Loucy (cell line): ENCODE data around the gene ZG16.
"Not testable (repeated sequence)": the region's sequence is repeated elsewhere in the genome, so short reads cannot be mapped to it uniquely, and the experiment has no call there.

Experiments used
- H2AFZ ChIP-seq: fragments of 200-600 bp; sonication (generic); 2 replicates; pipeline ENCODE4 v1.6.0; 2016; ENCODE audit warnings: antibody characterized with exemption, mild to moderate bottlenecking, low read length, moderate library complexity
- H3F3A ChIP-seq: fragments of 200-600 bp; 2 replicates; pipeline ENCODE4 v1.6.0; 2016; ENCODE audit warnings: antibody characterized with exemption, low read depth, mild to moderate bottlenecking
- H3K27me3 ChIP-seq: fragments of 200-600 bp; sonication (generic); 2 replicates; pipeline ENCODE4 v1.6.1; 2014; ENCODE audit warnings: low read length, mild to moderate bottlenecking; ENCODE audit not compliant: insufficient read depth, poor library complexity, severe bottlenecking
- H3K36me3 ChIP-seq: fragments of 200-600 bp; sonication (generic); 2 replicates; pipeline ENCODE4 v1.6.1; 2016; ENCODE audit warnings: low read length; ENCODE audit not compliant: insufficient read depth
- H3K4me1 ChIP-seq: fragments of 200-600 bp; sonication (generic); 2 replicates; pipeline ENCODE4 v1.5.1; 2014; ENCODE audit warnings: low read length, mild to moderate bottlenecking; ENCODE audit not compliant: insufficient read depth, poor library complexity, severe bottlenecking
- H3K4me2 ChIP-seq: fragments of 200-600 bp; sonication (generic); 2 replicates; pipeline ENCODE4 v1.6.0; 2014; ENCODE audit warnings: antibody characterized with exemption, low read length, low read depth, mild to moderate bottlenecking; ENCODE audit not compliant: poor library complexity, severe bottlenecking
- H3K4me3 ChIP-seq: fragments of 200-600 bp; sonication (generic); 2 replicates; pipeline ENCODE4 v1.5.1; 2014; ENCODE audit warnings: low read length, mild to moderate bottlenecking, mixed read lengths; ENCODE audit not compliant: poor library complexity, severe bottlenecking
- H3K79me2 ChIP-seq: fragments of 200-600 bp; sonication (generic); 2 replicates; pipeline ENCODE4 v1.6.1; 2014; ENCODE audit warnings: low read length; ENCODE audit not compliant: insufficient read depth
- H3K9ac ChIP-seq: fragments of 200-600 bp; sonication (generic); 2 replicates; pipeline ENCODE4 v1.6.0; 2014; ENCODE audit warnings: mild to moderate bottlenecking, low read depth, low read length, moderate library complexity; ENCODE audit not compliant: poor library complexity, severe bottlenecking
- H3K9me2 ChIP-seq: fragments of 200-600 bp; sonication (generic); replicated peaks from 2 replicates; pipeline ENCODE4 v1.6.1; 2016; ENCODE audit warnings: low read depth, low read length, mixed read lengths
- H3K9me3 ChIP-seq: fragments of 200-600 bp; sonication (generic); 2 replicates; pipeline ENCODE4 v1.6.1; 2014; ENCODE audit warnings: mild to moderate bottlenecking, antibody characterized with exemption, low read length, low read depth; ENCODE audit not compliant: insufficient read depth
- H4K20me1 ChIP-seq: fragments of 200-600 bp; sonication (generic); 2 replicates; pipeline ENCODE4 v1.6.0; 2014; ENCODE audit warnings: antibody characterized with exemption, low read length, mild to moderate bottlenecking; ENCODE audit not compliant: insufficient read depth, poor library complexity, severe bottlenecking
- CTCF ChIP-seq: fragments of 200-600 bp; sonication (generic); conservative IDR thresholded peaks from 2 replicates; pipeline ENCODE4 v1.5.1; 2014; ENCODE audit warnings: mild to moderate bottlenecking, antibody characterized with exemption, low read length
- EZH2phosphoT487 ChIP-seq: fragments of 200-600 bp; IDR thresholded peaks from 2 replicates; pipeline ENCODE4 v1.6.1; 2018; ENCODE audit warnings: antibody characterized with exemption, mild to moderate bottlenecking, moderate library complexity, borderline replicate concordance

The ZG16 gene

DNA sequence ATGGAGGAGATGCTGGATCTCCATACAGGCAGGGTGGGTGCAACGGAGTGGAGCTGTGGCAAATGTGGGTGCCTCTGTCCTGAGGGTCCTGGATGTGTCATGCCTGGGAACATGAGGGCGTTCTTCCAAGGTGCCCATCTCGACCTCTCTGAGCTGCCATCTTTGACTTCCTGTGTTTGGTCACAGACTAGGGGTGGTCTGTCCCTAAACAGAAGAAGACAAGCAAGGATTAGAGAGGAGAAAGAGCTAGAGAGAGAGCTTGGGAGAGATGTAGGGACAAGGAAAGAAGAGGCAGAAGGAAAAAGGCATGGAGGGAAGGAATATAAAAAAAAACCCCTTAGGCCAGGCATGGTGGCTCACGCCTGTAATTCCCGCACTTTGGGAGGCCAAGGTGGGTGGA lies 3.3 kb upstream of the ZG16 start:
- no peaks in the 10 kb centered on the region for H3K27me3 ChIP-seq

DNA sequence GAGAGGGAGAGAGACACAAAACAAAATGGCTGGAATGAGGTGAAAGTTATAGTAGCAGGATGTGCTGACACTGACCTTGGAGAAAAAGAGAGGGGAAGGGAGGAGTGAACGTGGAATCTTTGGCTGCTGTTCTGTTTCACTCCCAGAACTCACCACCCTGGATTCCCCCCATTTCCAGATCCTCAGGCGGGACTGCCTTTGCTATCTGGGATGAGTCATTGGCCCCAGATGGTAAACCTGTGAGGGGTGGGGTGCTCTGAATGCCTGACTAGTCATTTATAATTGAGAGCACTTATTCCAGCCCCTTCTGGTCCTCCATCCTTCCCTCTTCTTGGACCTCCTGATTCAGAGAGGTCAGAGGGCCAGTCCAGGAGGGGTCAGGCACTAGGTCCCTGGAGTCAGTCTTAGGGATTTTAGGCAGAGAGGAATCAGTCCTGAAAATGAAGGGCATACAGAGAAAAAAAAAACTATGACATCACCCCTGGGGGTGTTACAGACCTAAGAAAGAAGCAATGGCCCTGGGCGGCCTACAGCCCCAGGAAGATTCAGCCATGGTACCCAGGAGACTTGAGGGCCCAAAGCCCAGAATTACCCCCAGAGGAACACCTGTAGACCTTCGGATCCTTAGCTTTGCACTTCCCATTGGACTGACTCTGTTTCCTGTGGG lies 2.2 kb upstream of the ZG16 start:
- Histone ChIP-seq H2AFZ (no peak overlapping the region), H3K4me2 (no peak overlapping the region), H3F3A (no peaks in the 10 kb centered on the region), H3K27me3 (no peaks in the 10 kb centered on the region), H3K9ac (no peak overlapping the region), H3K4me1 (no peaks in the 10 kb centered on the region), H3K9me2 (no peaks in the 10 kb centered on the region), H4K20me1 (no peaks in the 10 kb centered on the region), H3K4me3 (no peak overlapping the region), H3K9me3 (no peaks in the 10 kb centered on the region), H3K36me3 (no peaks in the 10 kb centered on the region), H3K79me2 (no peaks in the 10 kb centered on the region)
- TF ChIP-seq EZH2phosphoT487 (no peak), CTCF (no peak)

More for the DNA sequence above, 3.3 kb upstream of the ZG16 start:
- H3K9me2 ChIP-seq: no peaks in the 10 kb centered on the region
- no peaks in the 10 kb centered on the region for H3K9me3 ChIP-seq
- no peaks in the 10 kb centered on the region for H3F3A ChIP-seq
- no peak overlapping the region for H3K4me2 ChIP-seq
- H3K4me3 ChIP-seq: no peak overlapping the region
- TF ChIP-seq EZH2phosphoT487 (no peak), CTCF (no peak)
- H4K20me1 ChIP-seq: no peaks in the 10 kb centered on the region
- H3K36me3 ChIP-seq: no peaks in the 10 kb centered on the region
- no peaks in the 10 kb centered on the region for H3K4me1 ChIP-seq
- H3K79me2 ChIP-seq: no peaks in the 10 kb centered on the region
- no peak overlapping the region for H3K9ac ChIP-seq
- H2AFZ ChIP-seq: no peak overlapping the region

DNA sequence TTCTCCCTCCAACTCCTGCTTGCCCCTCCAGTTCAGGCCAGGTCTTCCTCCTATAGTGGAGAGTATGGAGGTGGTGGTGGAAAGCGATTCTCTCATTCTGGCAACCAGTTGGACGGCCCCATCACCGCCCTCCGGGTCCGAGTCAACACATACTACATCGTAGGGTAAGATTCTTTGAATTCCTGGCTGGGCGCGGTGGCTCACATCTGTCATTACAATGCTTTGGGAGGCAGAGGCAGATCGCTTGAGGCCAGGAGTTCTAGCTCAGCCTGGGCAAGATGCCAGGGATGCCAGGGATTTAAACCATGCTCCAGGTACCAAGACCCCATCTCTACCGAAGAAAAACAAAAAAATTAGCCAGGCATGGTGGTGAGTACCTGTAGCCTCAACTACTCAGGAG lies 1.4 kb downstream of the ZG16 start:
- no peak overlapping the region for H3K9ac ChIP-seq
- TF ChIP-seq EZH2phosphoT487 (no peak), CTCF (no peak)
- H3K79me2 ChIP-seq: no peaks in the 10 kb centered on the region
- H3F3A ChIP-seq: no peaks in the 10 kb centered on the region
- H3K27me3 ChIP-seq: no peaks in the 10 kb centered on the region
- no peaks in the 10 kb centered on the region for H3K36me3 ChIP-seq
- no peaks in the 10 kb centered on the region for H3K9me2 ChIP-seq
- no peak overlapping the region for H3K4me3 ChIP-seq
- H3K9me3 ChIP-seq: no peaks in the 10 kb centered on the region
- no peaks in the 10 kb centered on the region for H4K20me1 ChIP-seq
- H3K4me1 ChIP-seq: no peaks in the 10 kb centered on the region
- no peak overlapping the region for H3K4me2 ChIP-seq
- no peak overlapping the region for H2AFZ ChIP-seq

DNA sequence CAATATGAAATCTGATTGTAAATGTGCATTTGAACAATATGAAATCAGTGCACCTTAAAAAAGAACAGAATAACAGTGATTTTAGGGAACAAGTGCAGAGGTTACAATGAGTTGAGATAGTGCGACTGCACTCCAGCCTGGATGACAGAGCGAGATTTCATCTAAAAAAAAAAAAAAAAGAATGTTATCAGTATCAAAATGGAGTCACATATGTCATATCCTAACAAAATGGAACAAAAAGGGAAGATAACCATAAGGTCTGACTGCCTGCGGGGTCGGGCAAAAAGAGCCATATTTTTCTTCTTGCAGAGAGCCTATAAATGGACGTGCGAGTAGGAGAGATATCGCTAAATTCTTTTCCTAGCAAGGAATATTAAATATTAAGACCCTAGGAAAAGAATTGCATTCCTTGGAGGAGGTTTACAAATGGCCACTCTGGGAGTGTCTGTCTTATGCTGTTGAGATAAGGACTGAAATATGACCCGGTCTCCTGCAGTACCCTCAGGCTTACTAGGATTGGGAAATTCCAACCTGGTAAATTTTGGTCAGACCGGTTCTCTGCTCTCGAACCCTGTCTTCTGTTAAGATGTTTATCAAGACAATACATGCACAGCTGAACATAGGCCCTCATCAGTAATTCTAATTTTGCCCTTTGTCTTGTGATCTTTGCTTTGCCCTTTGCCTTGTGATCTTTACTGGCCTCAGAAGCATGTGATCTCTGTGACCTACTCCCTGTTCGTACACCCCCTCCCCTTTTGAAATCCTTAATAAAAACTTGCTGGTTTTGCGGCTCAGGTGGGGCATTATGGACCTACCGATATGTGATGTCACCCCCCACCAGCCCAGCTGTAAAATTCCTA lies 5.3 kb downstream of the ZG16 start:
- not testable (repeated sequence) for H4K20me1 ChIP-seq, H3K9me3 ChIP-seq, H3K9ac ChIP-seq, H3K4me1 ChIP-seq, H2AFZ ChIP-seq, H3K36me3 ChIP-seq, H3F3A ChIP-seq, H3K4me2 ChIP-seq, H3K27me3 ChIP-seq, H3K9me2 ChIP-seq, H3K79me2 ChIP-seq, H3K4me3 ChIP-seq
